MM.1S (cell line): ENCODE measurements around the gene CCDC91.

Experiments
- CTCF ChIP-seq: fragments of 300-600 bp; sonication (generic); IDR thresholded peaks from 2 replicates; pipeline ENCODE4 v1.5.1; 2016; ENCODE audit warnings: antibody characterized with exemption, low read length, mixed read lengths
- EZH2 ChIP-seq: fragments of 300-600 bp; sonication (generic); optimal IDR thresholded peaks from 2 replicates; pipeline ENCODE3; 2017; ENCODE audit warnings: low read depth, mild to moderate bottlenecking, antibody characterized with exemption, low read length, mixed read lengths
- EZH2phosphoT487 ChIP-seq: fragments of 300-600 bp; sonication (generic); IDR thresholded peaks from 2 replicates; pipeline ENCODE4 v1.6.1; 2018; ENCODE audit warnings: antibody characterized with exemption, low read length

- TF ChIP-seq CTCF: no peak
- TF ChIP-seq EZH2: no peak
- no peak for TF ChIP-seq EZH2phosphoT487
These were observed at the start of gene CCDC91 for GRCh38 chr12:28190321-28191050.
